Esophagus muscularis mucosa (tissue), 4 donors: ENCODE results near the gene CTDSPL.

Experiments used
- EP300 ChIP-seq: sonication (generic); formaldehyde crosslinking; IDR thresholded peaks from one replicate; pipeline ENCODE4 v1.6.1; 2017; ENCODE audit warnings: antibody characterized with exemption
- POLR2A ChIP-seq: fragments of 450-650 bp; IDR thresholded peaks from one replicate; pipeline ENCODE4 v1.6.1; 2017; ENCODE audit warnings: antibody characterized with exemption, moderate library complexity, mild to moderate bottlenecking, low read depth
- TF ChIP-seq, protein P1 (sequence below), 3 experiments: fragments of 200-600 bp in 2 of 3; fragments of 450-650 bp in 1 of 3; sonication (generic) in 2 of 3; IDR thresholded peaks; one replicate each; pipeline ENCODE4 v1.5.1; 2017 to 2019; ENCODE audit warnings: antibody characterized with exemption in 3 of 3, mild to moderate bottlenecking in 2 of 3, moderate library complexity in 1 of 3

DNA sequence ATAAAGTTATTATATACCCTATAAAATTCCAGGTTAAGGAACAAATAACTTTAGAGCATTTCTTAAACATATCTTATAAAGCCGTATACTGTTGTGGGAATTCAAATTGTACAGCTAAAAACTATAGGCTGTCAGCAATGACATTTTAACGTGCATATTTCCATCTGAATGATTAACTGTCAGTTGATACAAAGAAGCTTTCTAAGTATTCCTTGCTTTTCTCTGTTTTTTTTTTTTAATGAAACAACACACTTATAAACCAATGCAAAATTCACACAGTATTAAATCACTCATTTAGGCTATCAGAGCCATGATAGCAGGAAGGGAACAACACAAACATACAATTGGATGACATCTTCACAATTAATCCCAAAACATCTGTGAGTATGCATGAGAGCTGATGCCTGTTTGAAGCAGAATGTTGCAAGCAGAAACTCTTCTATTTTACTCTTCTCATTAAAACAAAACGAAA lies 61.9 kb downstream of the CTDSPL start:
- TF ChIP-seq POLR2A: no peak
- TF ChIP-seq, protein P1, sequence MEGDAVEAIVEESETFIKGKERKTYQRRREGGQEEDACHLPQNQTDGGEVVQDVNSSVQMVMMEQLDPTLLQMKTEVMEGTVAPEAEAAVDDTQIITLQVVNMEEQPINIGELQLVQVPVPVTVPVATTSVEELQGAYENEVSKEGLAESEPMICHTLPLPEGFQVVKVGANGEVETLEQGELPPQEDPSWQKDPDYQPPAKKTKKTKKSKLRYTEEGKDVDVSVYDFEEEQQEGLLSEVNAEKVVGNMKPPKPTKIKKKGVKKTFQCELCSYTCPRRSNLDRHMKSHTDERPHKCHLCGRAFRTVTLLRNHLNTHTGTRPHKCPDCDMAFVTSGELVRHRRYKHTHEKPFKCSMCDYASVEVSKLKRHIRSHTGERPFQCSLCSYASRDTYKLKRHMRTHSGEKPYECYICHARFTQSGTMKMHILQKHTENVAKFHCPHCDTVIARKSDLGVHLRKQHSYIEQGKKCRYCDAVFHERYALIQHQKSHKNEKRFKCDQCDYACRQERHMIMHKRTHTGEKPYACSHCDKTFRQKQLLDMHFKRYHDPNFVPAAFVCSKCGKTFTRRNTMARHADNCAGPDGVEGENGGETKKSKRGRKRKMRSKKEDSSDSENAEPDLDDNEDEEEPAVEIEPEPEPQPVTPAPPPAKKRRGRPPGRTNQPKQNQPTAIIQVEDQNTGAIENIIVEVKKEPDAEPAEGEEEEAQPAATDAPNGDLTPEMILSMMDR (IDR thresholded peaks at IDR 0.05): no peak
- TF ChIP-seq EP300: no peak
